ENCODE data around the gene STKLD1.
A peak's percentile ranks its signal among the peaks of the same experiment; 100 is the strongest.
"Not testable (repeated sequence)": the region's sequence is repeated elsewhere in the genome, so short reads cannot be mapped to it uniquely, and the experiment has no call there.

Gene STKLD1

DNA sequence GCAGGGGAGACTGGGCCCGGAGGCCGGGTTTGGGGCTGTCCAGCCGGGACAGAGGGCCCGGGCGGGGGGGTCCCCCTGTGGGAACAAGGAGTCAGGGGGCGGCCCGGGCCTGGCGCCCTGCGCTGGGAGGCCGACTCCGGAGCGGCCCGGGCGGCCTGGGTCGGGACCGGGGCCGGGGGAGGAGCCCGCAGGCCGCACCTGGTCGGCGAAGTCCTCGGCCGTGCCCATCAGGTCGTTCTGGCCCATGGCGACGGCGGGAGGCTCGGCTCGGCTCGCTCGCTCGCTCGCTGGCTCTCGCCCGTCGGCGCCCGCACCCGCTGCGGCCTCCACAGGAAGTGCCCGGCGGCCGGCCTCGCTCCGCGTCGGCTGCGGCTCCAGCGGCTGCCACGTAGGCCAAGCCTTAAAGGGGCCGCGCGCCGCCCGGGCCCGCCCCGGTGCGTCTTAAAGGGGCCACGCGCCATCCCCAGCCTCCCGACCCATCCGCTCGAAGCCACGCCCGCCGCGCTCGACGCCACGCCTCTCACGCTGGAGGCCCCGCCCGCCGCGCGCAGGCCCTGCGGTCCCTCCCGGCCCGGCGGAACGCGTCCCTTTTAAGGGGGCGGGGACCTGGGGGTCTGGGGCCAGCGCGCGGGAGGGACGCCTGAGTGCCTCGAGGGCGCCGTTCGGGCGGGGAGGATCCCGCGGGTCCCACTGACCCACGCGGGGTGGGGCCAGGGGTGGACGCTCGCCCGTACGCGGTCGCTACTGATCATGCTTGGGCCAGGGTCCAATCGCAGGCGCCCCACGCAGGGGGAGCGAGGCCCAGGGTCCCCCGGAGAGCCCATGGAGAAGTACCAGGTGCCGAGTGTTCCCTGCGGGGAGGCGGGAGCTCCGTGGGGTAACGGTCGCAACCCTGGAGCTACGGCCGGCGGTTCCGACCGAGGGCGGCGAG lies at the start of gene STKLD1, which contains the start of gene SURF4:
TSS of gene STKLD1 (plus strand) at position 643 of the 931 bp plus-strand sequence. CDS start at position 751, 108 bp downstream.
TSS of gene SURF4 (minus strand) at position 337 of the 931 bp plus-strand sequence. CDS start at position 246, 91 bp downstream.
- Histone ChIP-seq H3K4me3 (ENCODE audit: low read depth, low read length) (peak within 1 kb of the TSS; percentile 85), H2AFZ (ENCODE audit: low read length, unreplicated experiment) (peak within 1 kb of the TSS; percentile 92), H3K27me3 (ENCODE audit: insufficient read depth, low read length) (no peaks in the 10 kb centered on the region), H3K79me2 (ENCODE audit: control insufficient read depth, insufficient read depth, low read length, unreplicated experiment) (peaks cover 53% of the 10 kb centered on the region), H3K36me3 (ENCODE audit: insufficient read depth, low read length) (no peaks in the 10 kb centered on the region), H3K27ac (ENCODE audit: low read depth, low read length) (peak within 1 kb of the TSS; percentile 90), H3K4me1 (ENCODE audit: control insufficient read depth, insufficient read depth, low read length, unreplicated experiment) (peaks cover 24% of the 10 kb centered on the region)

DNA sequence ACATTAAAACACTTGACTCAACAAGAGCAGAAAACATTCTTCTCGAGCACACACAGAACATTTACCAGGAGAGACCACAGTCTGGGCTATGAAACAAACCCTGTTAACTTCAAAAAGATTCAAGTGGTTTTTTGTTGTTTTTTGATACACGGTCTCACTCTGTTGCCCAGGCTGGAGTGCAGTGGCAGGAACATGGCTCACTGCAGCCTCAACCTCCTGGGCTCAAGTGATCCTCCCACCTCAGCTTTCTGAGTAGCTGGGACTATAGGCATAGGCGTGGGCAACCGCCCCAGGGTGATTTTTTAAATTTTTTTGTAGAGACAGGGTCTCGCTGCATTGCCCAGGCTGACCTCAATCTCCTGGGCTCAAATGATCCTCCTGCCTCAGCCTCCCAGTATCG lies 49.1 kb upstream of the STKLD1 start:
- H3K36me3 ChIP-seq (ENCODE audit: insufficient read depth, low read length), result peaks cover 10% of the 10 kb centered on the region; the same call in 1 of the 2 replicates
- not testable (repeated sequence) for H3K79me2 ChIP-seq (ENCODE audit: control insufficient read depth, insufficient read depth, low read length, unreplicated experiment); H3K27me3 ChIP-seq (ENCODE audit: insufficient read depth, low read length); H3K27ac ChIP-seq (ENCODE audit: low read depth, low read length); H3K4me3 ChIP-seq (ENCODE audit: low read depth, low read length); H2AFZ ChIP-seq (ENCODE audit: low read length, unreplicated experiment); H3K4me1 ChIP-seq (ENCODE audit: control insufficient read depth, insufficient read depth, low read length, unreplicated experiment)

- Histone ChIP-seq H3K4me1 (ENCODE audit: control insufficient read depth, insufficient read depth, low read length, unreplicated experiment) (no peaks in the 10 kb centered on the region), H3K4me3 (ENCODE audit: low read depth, low read length) (no peak overlapping the region), H3K79me2 (ENCODE audit: control insufficient read depth, insufficient read depth, low read length, unreplicated experiment) (peaks cover 2% of the 10 kb centered on the region), H2AFZ (ENCODE audit: low read length, unreplicated experiment) (no peak overlapping the region), H3K36me3 (ENCODE audit: insufficient read depth, low read length) (peaks cover 12% of the 10 kb centered on the region; the same call in 1 of the 2 replicates), H3K27ac (ENCODE audit: low read depth, low read length) (no peak overlapping the region), H3K27me3 (ENCODE audit: insufficient read depth, low read length) (0 out of 2 replicates have a peak, but pooled peaks cover 9% of the 10 kb centered on the region)
These were observed 48.2 kb upstream of the STKLD1 start for GRCh38 chr9:133327834-133328484.

GRCh38 chr9:133329306-133330156 lies 46.6 kb upstream of the STKLD1 start:
- not testable (repeated sequence) for H3K27me3 ChIP-seq (ENCODE audit: insufficient read depth, low read length); H2AFZ ChIP-seq (ENCODE audit: low read length, unreplicated experiment); H3K4me1 ChIP-seq (ENCODE audit: control insufficient read depth, insufficient read depth, low read length, unreplicated experiment); H3K4me3 ChIP-seq (ENCODE audit: low read depth, low read length); H3K27ac ChIP-seq (ENCODE audit: low read depth, low read length)
- H3K36me3 ChIP-seq (ENCODE audit: insufficient read depth, low read length), result peaks cover 22% of the 10 kb centered on the region; the same call in 1 of the 2 replicates
- peaks cover 11% of the 10 kb centered on the region for H3K79me2 ChIP-seq (ENCODE audit: control insufficient read depth, insufficient read depth, low read length, unreplicated experiment)

- no peaks in the 10 kb centered on the region for H3K27me3 ChIP-seq (ENCODE audit: insufficient read depth, low read length)
- H3K27ac ChIP-seq (ENCODE audit: low read depth, low read length), result no peak overlapping the region
- H3K79me2 ChIP-seq (ENCODE audit: control insufficient read depth, insufficient read depth, low read length, unreplicated experiment), result peaks cover 25% of the 10 kb centered on the region
- H3K4me1 ChIP-seq (ENCODE audit: control insufficient read depth, insufficient read depth, low read length, unreplicated experiment), result peaks cover 8% of the 10 kb centered on the region
- no peak overlapping the region for H3K4me3 ChIP-seq (ENCODE audit: low read depth, low read length)
- H2AFZ ChIP-seq (ENCODE audit: low read length, unreplicated experiment), result no peak overlapping the region
- H3K36me3 ChIP-seq (ENCODE audit: insufficient read depth, low read length), result peaks cover 22% of the 10 kb centered on the region; the same call in 1 of the 2 replicates
These were observed 44.9 kb upstream of the STKLD1 start for GRCh38 chr9:133331221-133331620.

DNA sequence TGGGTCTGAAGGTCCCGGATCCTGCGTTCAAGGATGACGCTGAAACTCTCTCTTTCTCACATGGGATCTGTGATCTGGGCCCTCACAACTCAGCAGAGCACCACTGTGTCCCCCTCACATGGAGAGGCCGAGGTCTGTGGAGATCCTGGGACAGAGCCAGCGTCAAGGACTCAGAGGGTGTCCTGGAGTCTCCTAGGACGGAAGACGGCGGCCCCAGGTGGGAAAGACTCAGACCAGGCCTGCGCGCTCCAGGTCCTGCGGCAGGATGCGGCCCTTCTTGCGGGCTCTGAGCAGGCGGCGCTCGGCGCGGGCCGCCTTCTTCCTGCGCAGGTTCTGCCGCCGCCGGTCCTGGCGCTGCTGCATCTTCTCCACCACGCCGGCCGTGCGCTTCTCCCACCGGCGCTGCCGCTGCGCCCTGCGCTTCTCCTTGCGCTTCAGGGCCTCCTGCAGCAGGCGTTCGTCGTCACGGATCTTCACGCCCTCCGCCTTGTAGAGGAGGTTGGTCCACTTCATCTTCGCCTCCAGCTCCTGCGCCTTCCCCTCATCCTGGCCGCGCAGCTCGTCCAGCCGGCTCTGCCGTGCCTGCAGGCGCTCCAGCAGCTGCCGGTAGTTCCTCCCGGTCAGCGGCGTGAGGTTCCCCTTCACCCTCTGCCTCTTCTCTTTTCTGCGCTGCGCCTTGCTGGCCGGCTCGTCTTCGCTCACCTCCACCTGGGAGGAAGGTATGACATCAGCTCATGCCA lies 44.4 kb upstream of the STKLD1 start:
- peaks cover 8% of the 10 kb centered on the region for H3K4me1 ChIP-seq (ENCODE audit: control insufficient read depth, insufficient read depth, low read length, unreplicated experiment)
- peaks cover 22% of the 10 kb centered on the region; the same call in 1 of the 2 replicates for H3K36me3 ChIP-seq (ENCODE audit: insufficient read depth, low read length)
- no peak overlapping the region for H2AFZ ChIP-seq (ENCODE audit: low read length, unreplicated experiment)
- H3K27ac ChIP-seq (ENCODE audit: low read depth, low read length), result no peak overlapping the region
- no peak overlapping the region for H3K4me3 ChIP-seq (ENCODE audit: low read depth, low read length)
- H3K79me2 ChIP-seq (ENCODE audit: control insufficient read depth, insufficient read depth, low read length, unreplicated experiment), result peaks cover 25% of the 10 kb centered on the region
- H3K27me3 ChIP-seq (ENCODE audit: insufficient read depth, low read length), result no peaks in the 10 kb centered on the region

- Histone ChIP-seq H3K27me3 (ENCODE audit: insufficient read depth, low read length) (no peaks in the 10 kb centered on the region), H3K4me3 (ENCODE audit: low read depth, low read length) (no peak overlapping the region), H3K27ac (ENCODE audit: low read depth, low read length) (no peak overlapping the region), H3K79me2 (ENCODE audit: control insufficient read depth, insufficient read depth, low read length, unreplicated experiment) (peaks cover 25% of the 10 kb centered on the region), H2AFZ (ENCODE audit: low read length, unreplicated experiment) (no peak overlapping the region), H3K4me1 (ENCODE audit: control insufficient read depth, insufficient read depth, low read length, unreplicated experiment) (peaks cover 8% of the 10 kb centered on the region), H3K36me3 (ENCODE audit: insufficient read depth, low read length) (peaks cover 22% of the 10 kb centered on the region; the same call in 1 of the 2 replicates)
These were observed 43.8 kb upstream of the STKLD1 start for GRCh38 chr9:133332381-133332730.

- H3K4me1 ChIP-seq (ENCODE audit: control insufficient read depth, insufficient read depth, low read length, unreplicated experiment), result peaks cover 8% of the 10 kb centered on the region
- peaks cover 22% of the 10 kb centered on the region; the same call in 1 of the 2 replicates for H3K36me3 ChIP-seq (ENCODE audit: insufficient read depth, low read length)
- H2AFZ ChIP-seq (ENCODE audit: low read length, unreplicated experiment), result no peak overlapping the region
- H3K27ac ChIP-seq (ENCODE audit: low read depth, low read length), result no peak overlapping the region
- H3K79me2 ChIP-seq (ENCODE audit: control insufficient read depth, insufficient read depth, low read length, unreplicated experiment), result peaks cover 25% of the 10 kb centered on the region
- H3K4me3 ChIP-seq (ENCODE audit: low read depth, low read length), result no peak overlapping the region
- H3K27me3 ChIP-seq (ENCODE audit: insufficient read depth, low read length), result no peaks in the 10 kb centered on the region
These were observed 43.2 kb upstream of the STKLD1 start for GRCh38 chr9:133333011-133333410.

DNA sequence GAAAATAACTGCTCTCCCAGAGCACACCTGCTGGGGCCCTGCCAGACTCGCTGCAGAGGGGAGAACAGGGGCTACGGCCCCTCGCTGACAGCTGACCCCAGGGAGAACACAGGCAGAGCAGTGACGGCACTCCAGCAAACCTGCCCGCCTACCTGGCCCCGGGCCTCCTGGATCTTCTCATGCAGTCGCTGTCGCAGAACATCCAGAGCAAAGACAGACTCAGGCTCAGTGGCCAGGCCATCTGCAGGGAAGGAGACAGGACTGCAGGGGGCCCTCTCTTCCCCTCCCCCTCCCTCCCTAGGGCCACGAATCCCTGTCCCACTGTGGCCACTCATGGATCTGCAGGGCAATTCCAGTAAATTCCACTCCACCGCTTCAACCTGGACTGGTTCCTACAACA lies 42.6 kb upstream of the STKLD1 start:
- peaks cover 22% of the 10 kb centered on the region; the same call in 1 of the 2 replicates for H3K36me3 ChIP-seq (ENCODE audit: insufficient read depth, low read length)
- H3K4me3 ChIP-seq (ENCODE audit: low read depth, low read length), result no peak overlapping the region
- peaks cover 25% of the 10 kb centered on the region for H3K79me2 ChIP-seq (ENCODE audit: control insufficient read depth, insufficient read depth, low read length, unreplicated experiment)
- H3K4me1 ChIP-seq (ENCODE audit: control insufficient read depth, insufficient read depth, low read length, unreplicated experiment), result peaks cover 8% of the 10 kb centered on the region
- H2AFZ ChIP-seq (ENCODE audit: low read length, unreplicated experiment), result no peak overlapping the region
- no peak overlapping the region for H3K27ac ChIP-seq (ENCODE audit: low read depth, low read length)
- no peaks in the 10 kb centered on the region for H3K27me3 ChIP-seq (ENCODE audit: insufficient read depth, low read length)

Measured in ACC112 (cell line).